NCI-H2029 (cell line): ENCODE data around the gene CWC27.

Experiments used
- DNase-seq: peaks from one replicate; lab custom pipeline; 2025; lab: John Stamatoyannopoulos, UW

Gene CWC27

DNA sequence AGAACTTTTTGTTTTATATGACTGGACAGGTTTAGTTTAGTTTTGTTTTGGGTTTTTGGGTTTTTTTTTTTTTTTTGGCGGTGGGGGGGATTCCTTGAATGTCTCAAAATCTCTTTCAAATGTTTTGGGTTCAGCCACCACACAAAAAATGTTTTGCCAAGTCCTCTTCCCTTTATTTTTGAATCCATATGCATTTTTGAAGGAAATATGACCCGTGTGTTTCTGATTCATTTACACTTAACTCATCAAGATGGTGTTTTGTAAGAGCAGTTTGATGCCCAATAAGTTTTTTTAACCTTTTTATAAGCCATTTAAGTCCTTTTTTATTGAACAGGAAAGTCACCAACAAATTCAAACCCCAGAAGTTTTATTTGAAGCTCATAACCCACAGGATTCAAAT, 209.8 kb downstream of the CWC27 start:
- no peak for DNase-seq

DNA sequence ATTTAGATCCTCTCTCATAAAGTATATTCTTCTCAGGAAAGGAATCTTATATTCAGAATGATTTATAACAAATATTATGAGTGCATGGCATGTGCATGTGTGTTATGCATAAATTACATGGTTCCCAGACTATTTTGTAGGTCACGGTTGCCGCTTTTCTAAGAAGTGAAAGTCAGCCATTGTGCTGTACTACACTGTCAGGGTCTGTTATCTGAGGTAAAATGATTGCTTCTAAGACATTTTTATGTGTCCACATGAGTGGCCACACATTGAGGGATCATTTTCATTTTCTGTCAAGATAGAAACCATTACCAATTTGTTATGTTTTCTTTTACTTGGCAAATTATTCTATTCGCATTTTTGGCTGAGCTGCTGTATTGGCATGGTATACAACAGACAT, 210.8 kb downstream of the CWC27 start:
- DNase-seq, result no peak

DNA sequence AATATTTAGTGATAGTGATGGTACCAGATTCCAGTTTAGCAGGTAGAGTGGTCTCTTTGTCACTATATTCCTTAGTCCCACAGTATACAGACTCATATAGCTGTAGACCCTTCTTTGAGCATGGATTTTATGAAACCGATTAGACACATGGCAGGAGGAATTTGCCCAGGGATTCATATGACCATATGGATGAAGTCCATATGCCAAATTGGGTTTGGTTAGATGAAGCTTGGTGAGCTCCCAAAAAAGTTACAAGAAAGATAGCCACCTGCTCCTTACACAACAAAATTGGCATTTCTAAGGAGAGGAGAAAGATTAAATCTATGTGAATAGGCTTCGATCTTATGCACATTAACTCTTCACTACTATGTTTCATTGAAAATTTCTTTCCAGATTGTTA, 211.4 kb downstream of the CWC27 start:
- no peak for DNase-seq

DNA sequence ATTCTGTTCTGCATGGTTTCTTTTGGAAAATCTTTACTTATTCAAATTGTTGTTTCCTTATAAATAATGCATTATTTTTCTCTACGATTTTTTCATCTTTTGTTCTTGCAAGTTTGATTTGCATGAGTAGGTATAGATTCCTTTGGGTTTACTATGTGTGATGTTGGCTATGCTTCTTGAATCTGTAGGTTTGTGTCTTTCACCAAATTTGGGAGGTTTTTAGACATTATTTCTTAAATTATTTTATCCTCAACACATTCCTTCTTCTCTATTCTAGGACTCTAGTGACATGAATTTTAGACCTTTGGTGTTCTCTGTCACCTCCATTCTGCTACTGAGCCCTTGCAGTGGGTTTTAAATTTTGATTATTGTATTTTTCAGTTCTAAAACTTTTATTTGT, 219.0 kb downstream of the CWC27 start:
- DNase-seq, result no peak

DNA sequence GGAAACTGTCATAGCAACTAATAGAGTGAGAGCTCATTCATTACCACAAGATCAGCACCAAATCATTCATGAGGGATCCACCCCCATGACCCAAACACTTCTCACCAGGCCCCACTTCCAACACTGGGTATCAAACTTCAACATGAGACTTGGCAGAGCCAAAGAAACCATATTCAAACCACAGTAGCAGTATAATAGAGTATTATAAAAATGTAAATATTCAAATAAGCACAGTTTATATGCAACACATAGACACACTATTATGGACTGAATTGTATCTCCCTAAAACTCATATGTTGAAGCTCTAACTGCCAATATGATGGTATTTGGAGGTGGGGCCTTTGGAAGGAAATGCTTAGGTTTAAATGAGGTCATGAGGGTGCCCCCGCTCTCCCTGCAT, 240.5 kb downstream of the CWC27 start:
- no peak for DNase-seq

DNA sequence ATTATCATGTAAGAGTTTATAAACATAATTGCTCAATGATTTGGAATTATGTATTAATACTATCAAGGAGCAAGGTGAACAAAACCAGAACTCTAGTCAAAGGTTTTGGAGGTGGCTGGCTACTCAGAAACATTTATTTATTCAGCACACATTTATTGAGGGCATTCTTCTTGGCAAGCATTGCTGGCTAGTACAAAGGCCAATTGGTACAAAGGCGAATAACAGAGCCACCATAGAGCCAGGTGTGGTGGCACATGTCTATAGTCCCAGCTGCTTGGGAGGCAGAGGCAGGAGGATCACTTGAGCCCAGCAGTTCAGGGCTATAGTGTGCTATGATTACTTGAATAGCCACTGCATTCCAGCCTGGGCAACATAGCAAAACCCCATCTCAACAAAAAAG, 242.1 kb downstream of the CWC27 start:
- no peak for DNase-seq

DNA sequence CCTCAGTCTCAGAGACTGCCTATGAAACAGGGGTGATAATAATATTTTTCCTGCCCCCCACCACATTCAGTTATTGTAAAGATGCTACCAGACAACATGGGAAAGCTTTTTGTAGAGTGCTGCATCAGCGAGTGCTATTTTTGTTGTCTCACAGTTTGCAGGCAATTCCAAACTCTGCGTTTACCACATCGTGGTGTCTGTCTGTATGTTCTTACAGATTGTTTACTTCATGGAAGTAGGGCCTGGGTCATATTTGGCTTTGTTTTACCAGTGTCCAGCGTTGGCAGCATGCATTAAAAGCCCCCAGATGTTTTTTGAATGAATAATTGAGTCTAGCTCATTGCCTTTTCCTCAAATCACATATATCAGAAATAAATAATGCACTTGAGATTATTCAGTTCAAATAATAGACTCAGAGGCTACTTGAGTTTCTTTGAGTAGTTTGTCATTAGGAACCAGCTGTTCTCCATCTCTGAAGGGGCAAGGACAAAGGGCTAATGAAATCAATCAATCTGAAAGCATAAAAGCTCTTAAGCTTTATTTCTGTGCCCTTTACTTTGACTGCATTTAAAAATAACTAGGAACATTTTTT, 243.7 kb downstream of the CWC27 start:
- no peak for DNase-seq

DNA sequence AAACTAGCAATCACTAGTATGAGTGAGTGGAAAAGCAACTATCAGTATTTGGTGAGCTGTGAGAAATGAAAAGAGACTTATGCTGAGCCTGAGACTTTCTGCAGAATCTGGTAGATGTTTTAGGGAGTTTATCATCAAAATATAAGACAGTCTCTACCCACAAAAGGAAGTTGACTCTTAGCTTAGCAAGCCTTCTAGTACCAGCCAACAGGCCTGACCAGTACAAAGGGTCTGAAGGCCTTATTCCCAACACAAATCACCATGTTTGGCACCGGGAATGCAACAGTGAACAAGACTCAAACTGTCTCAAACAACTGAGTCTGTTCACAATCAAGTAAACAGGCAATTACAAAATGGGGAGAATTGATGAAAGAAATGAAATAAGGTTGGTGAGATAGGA, 244.4 kb downstream of the CWC27 start:
- no peak for DNase-seq

DNA sequence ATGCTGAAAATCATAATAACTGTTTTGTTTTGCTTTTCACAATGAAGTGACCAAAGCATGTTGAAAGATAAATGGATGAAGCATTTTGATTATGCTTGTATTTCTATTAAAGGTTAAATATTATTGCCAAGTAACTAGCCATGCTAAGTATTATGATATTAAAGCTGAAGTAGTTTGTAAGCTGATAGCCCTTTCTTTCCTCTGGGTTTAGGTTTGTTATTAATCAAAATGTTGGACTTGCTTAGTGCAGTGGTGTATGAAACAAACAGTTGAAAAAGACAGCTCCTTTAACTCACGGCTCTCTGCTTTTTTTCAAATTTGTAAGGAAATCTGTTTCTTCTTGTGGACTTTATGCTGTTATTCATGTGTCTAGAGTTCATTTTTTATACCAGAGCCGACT, 246.0 kb downstream of the CWC27 start:
- no peak for DNase-seq

DNA sequence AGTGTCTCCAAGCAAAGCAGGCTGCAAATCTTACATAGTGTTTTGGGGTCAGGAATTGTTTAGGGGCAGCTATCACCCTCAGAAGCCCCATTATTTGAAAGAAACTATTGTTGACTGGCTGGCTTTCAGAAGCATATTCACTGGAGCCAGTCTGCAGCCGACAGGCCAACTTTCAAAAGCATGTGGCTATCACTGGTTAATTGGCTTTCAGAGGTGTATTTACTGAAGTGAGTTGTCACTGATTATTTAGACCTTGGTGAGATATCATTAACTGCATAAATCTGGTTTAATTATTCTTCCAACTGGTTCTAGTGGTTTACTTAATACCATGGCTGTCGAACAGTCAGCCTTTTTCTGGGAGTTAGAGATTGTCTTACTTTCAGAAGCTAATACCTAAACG, 247.0 kb downstream of the CWC27 start:
- DNase-seq, result no peak

DNA sequence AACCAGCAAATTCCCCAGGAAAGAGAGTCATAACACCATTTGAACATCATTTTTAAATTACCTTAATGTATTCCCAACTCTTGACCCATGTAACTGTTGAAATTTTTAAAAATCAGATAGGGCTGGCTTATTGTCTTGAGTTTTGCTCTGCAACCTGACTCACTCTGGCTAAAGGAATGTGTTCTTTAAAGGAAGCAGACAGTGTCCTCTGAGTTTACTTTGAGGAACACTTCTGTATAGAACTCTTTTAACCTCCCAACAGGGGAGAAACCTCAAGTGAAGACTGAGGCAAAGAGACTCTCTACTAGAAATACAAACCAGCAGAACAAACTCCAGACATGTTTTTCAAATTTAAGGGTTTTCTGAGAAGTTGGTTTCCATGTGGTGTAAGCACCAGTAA, 248.9 kb downstream of the CWC27 start:
- DNase-seq, result no peak

DNA sequence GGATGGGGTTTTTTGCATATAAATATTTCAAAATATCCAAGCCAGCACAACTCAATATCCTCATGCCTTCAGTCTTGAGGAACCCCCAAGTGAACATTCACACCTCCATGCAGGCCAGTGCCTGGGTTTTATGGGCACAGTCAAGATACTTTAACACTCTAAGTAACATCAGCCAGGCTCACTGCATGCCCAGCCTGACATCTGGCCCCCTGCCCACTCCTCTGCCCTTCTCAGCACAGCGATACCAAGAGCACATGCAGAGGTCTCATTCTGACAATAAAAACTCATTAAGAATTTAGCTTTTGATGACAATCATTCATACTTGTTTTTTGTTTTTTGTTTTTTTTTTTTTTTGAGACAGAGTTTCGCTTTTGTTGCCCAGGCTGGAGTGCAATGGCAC, 250.0 kb downstream of the CWC27 start:
- no peak for DNase-seq

DNA sequence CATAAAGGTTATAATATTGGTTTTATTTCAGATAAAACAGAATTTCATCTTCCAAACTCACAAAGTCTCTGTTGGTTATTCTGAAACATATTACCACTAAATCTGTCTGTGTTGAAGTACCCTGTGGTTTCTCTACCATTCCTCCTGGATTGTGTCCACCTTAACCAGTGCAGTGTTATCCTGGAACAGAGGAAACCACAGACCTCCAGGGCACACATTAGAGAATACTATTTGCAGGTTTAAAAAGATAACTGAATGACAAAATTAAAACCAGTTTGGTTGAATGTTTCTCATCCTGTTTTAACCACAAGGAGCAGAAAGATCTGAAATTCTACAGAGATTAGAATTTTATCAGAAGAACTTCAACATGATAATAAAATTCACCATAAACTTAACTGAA, 251.8 kb downstream of the CWC27 start:
- DNase-seq, result no peak

DNA sequence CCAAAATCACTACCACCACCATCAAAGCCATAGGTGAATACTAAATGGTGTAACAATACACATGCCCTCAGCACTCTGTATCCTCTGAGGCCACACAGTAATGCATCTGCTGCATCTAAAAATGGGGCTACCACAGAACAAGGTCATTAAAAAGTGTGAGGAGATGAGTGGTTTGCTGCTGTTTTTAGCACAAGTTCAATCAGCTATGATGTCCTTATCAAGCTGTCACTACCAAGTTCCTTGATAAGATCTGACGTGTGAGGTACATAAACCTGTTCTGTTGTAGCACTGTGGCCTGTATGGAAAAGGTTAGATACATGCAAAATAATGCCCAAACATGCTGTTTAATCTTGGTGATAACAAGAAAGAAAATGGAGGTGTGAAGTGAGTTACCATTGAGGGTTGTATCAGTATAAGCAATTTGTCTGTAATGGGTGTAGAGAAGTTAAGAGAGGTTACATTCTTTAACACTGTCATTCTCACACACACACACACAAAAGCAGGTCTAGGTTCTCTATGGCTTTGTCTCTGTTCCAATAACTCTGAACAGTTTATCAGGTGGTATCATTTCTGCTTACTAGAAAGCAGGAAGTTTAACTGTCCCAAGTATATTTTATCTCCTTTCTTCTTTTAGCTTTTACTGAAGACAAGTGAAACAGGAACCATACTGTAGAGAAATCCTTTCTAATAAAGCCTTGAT, 252.9 kb downstream of the CWC27 start:
- no peak for DNase-seq

DNA sequence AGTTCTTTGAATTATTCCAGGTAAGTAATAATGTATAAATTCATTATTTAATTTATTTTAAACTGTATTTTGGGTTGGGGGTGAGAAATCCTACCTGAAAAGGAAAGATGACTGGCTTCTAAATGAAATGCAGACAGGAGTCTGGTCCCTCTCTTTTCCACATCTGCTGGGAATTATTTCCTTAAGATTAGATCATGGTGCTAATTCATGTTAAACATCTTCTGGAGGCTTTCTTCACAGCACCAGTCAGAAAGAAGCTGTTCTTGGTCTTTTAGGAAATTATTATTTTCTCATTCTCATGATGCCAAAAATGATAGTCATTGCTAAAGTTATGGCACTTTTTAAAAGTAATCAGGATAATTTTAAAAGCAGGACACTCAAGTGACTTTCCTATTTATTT, 254.2 kb downstream of the CWC27 start:
- no peak for DNase-seq

DNA sequence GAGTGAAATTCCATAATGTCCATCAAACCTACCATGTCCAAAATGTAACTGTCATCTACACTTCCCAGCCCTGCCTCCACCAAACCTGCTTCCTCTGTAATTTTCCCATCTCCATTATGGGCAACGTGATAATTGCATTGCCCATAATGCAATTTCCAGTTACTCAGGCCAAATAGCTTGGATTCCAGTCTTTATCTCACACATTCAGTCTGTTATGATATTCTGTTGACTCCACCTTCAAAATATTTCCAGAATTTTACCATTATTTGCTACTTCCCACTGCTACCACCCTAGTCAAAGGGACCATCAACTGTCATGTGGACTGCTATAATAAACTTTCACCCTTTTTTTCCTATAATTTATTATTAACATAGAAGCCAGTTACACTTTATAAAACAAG, 256.0 kb downstream of the CWC27 start:
- no peak for DNase-seq

DNA sequence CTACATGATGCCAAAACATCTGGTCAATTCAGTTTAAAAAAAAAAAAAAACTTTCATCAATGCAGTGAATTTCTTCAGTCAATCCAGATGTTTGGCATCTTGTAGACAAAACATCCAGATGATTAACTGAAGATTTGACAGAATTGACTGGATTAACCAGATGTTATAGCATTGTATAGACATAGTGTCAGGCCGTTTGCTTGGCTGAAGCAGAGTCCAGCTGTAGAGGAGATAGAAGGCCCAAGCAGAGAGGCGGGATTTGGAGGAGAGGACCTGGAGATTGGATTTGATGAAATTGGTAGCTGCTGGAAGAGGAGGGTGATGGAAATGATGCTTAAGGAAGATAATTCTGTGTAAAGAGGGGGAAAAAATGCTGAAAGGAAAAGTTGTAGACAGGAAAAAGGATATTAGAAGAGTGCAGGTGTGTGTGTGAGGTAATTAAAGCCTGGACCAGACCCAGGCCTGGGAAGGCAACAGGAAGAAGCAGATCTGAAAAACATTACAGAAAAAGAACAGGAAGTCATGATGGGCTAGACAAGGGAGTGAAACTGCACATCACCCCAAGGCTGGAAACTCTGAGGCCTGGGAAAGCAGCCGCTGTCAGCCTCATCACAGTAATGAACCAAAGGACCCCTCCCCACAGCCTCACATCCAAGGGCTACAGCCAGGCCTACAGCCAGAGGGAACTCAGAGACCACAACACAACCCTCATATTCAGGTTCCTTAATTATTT, 258.3 kb downstream of the CWC27 start:
- DNase-seq, result no peak

DNA sequence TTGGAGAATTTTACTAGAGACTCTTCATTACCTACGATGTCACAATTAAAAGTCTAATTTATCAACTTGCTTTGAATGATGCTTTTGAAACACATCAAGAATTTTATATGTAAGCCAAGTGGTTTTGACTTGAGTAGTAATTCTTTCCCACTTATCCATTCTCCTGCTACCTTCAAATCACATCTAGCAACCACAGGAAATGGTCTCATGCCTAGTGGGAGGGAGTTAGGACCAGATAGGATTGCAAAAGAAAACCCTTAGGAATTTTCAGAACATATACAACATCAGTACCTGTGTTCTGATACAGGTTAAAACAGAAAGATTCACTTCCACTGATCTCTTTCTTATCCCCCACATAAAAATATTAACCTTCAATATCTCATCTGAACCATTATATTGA, 260.4 kb downstream of the CWC27 start:
- DNase-seq, result no peak

DNA sequence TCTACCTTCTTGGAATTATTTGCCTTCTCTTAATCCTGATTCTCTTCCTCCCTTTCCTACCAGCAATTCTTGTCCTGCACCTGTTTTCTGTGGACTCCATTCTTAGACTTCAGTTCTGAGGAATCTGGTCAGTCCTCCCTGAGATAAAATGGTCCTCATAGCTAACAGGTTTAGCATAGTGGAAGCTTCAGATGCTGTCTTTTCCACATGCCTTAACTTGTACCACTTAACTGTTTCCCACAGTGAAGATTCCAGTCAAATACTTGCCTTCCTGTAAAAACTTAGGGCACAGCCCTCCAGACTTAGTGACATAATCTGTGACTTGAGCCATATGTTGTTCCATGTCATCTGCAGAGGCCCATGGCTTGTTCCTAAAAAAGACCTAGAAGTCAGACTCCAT, 261.3 kb downstream of the CWC27 start:
- no peak for DNase-seq

DNA sequence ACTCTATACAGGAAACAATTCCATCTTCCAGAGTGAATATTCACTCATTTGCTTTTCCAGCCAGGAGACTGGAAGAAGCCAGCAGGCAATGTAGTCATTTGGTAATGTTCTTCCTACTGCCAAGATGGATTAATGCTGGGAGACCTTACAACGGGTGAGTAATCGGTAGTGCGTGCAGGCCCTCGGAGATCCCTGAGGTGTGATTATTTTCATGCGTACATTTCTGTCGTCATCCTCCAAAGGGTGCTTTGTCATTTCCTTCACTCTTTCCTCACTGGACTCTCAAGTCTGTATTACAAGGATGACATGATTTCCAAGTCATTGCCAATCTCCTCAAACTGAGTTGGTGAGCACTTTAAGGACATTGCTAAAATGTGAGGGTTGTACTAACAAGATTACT, 263.5 kb downstream of the CWC27 start:
- no peak for DNase-seq

DNA sequence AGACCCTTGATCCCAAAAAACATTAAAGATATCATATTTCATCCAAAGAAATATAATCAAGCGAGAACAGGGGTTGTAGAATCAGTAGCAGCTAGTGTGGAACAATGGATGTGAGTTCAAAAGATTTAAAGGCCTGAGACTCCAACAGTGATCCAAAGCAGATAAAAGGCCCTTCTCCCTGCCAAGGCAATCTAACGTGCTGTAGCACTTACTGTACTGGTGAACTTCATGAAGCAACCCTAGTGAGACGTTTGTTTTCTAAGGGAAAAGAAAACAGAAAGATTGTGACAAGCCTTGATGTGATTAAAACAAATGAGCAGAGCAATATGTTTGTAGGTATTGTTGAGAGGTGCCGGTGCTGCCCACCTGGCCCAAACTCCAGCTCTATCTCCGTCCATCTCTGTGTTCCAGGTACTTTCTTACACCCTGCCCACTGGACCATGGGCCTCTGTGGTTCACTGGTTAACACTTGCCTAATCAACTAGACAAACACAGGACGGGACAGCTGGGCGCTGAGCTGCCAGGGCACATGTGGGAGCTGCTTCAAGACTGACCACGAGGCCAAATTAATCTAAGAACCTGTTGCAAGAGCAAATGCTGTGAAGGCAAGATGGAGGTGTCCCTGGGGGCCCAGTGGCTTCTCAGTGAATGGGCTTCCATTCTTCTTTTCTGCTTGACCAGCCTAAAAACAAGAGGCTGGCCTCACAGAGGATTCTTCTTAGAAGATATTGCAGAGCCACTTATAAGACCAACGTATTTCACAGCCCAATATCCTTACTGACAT, 265.5 kb downstream of the CWC27 start:
- no peak for DNase-seq

DNA sequence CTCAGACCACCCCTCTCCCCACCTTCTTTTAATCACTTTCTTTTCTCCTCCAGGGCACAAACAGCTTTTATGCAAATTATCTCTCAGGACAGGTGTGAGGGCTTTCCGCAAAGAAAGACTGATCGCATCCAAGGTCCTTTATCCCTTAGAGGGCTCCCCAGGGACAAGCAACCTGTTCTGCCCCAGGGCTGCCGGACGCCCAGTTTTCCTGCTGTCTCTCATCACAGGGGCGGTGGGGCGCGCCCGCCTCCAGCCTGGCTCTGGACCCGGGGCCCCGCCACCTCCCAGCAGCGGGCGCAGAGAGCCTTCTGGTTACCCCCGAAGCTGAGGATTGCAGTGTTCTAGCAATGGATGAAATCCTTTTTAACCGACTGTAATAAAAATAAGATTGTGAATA, 266.1 kb downstream of the CWC27 start:
- DNase-seq, result no peak
